DOHH2 (cell line): Measurements from ENCODE around the gene TRIL.

Experiments
- CTCF ChIP-seq: fragments of 200-600 bp; sonication (generic); IDR thresholded peaks from one replicate; pipeline ENCODE4 v1.5.1; 2014; ENCODE audit warnings: antibody characterized with exemption, mild to moderate bottlenecking, low read depth, low read length; ENCODE audit not compliant: poor library complexity, severe bottlenecking
- EZH2phosphoT487 ChIP-seq: fragments of 200-600 bp; sonication (generic); IDR thresholded peaks from 2 replicates; pipeline ENCODE4 v1.6.1; 2017; ENCODE audit warnings: borderline replicate concordance, mild to moderate bottlenecking, antibody characterized with exemption, low read length, moderate library complexity, mixed read lengths

DNA sequence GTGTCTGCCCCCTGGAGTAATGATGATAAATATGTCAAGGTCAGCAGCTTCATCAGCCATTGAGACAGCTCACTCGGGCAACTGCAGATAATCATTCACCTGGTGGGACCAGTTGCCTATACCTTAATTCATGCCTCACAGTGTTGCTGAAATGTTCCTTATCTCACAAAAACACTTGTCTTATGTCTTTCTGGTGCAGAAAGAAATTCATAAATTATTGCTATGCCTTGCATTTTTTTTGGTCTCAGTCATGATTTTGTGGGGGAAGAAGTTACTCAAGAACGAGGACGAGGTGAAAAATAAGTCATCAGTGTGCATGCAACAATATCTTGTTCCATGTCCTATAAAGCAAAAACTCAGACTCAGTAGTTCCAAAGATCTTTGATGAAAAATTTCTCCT lies 16.0 kb downstream of the TRIL start:
- TF ChIP-seq CTCF (no peak), EZH2phosphoT487 (no peak)
